GM12878 (cell line): ENCODE results near the gene NLRP9. TPM values are rescaled to one million over a fixed set of nuclear protein-coding genes. Genes with fewer than 3 reads are reported as not detected.

Experiments used
- ATAC-seq: fragments of 200-7000 bp; cut with Tn5 transposase; 3 replicates; pipeline ENCODE4 v1.9.1; 2020; ENCODE audit warnings: mild to moderate bottlenecking, moderate library complexity
- BruUV-seq: library from RNA; stranded (reverse); fragments of 400-500 nt; replicated peaks from 2 replicates; lab custom pipeline; 2021; lab: Mats Ljungman, UMichigan
- CTCF ChIA-PET: fragments of 300-600 bp; sonication (Branson Sonifier 250); formaldehyde crosslinking; extraction: SDS; loops from one replicate; lab custom pipeline; 2021; ENCODE audit warnings: inconsistent platforms; lab: Yijun Ruan, JAX
- POLR2A ChIA-PET: fragments of 350-600 bp; formaldehyde crosslinking; extraction: SDS; loops from one replicate; lab custom pipeline; 2021; ENCODE audit warnings: inconsistent platforms; lab: Charles Lee
- RAD21 ChIA-PET: fragments of 300-600 bp; sonication (Branson Sonifier 250); formaldehyde crosslinking; loops from one replicate; lab custom pipeline; 2023; ENCODE audit warnings: antibody characterized with exemption; ENCODE audit not compliant: unreplicated experiment; lab: Charles Lee
- SMC1A ChIA-PET: fragments of 300-600 bp; sonication (Branson Sonifier 250); formaldehyde crosslinking; loops from one replicate; lab custom pipeline; 2023; ENCODE audit not compliant: unreplicated experiment, uncharacterized antibody; lab: Charles Lee
- DNase-seq: peaks from one replicate; pipeline ENCODE4 v3.0.0-alpha.2; 2011; ENCODE audit warnings: low read depth, low spot score
- FAIRE-seq: peaks from 3 replicates; lab custom pipeline; 2011; peaks lifted over from hg19 to GRCh38; lab: Jason Lieb, UNC
- H2AFZ ChIP-seq: 2 replicates; pipeline ENCODE4 v1.6.0; 2011; ENCODE audit warnings: low read depth, low read length, control low read depth; ENCODE audit not compliant: control insufficient read depth
- H3K27ac ChIP-seq: 2 replicates; pipeline ENCODE4 v1.5.1; 2011; ENCODE audit warnings: control low read depth; ENCODE audit not compliant: control insufficient read depth, insufficient read depth
- H3K27me3 ChIP-seq, 2 experiments: replicated peaks in 1 of 2; 2 replicates each; pipeline versions ENCODE4 v1.6.0 to v1.6.1; 2011; ENCODE audit warnings: low read length in 1 of 2; ENCODE audit not compliant: control insufficient read depth in 2 of 2, insufficient read depth in 2 of 2
- H3K36me3 ChIP-seq, 2 experiments: 2 replicates each; pipeline ENCODE4 v1.5.1; 2011; ENCODE audit warnings: low read length in 1 of 2; ENCODE audit not compliant: control insufficient read depth in 2 of 2, insufficient read depth in 2 of 2
- H3K4me1 ChIP-seq: 2 replicates; pipeline ENCODE4 v1.6.1; 2011; ENCODE audit warnings: mild to moderate bottlenecking, low read length, moderate library complexity, mixed read lengths; ENCODE audit not compliant: control insufficient read depth, insufficient read depth
- H3K4me2 ChIP-seq: 2 replicates; pipeline ENCODE4 v1.6.0; 2011; ENCODE audit warnings: control low read depth; ENCODE audit not compliant: control insufficient read depth, insufficient read depth
- H3K4me3 ChIP-seq: fragments of 200-600 bp; sonication (generic); 2 replicates; pipeline ENCODE4 v1.5.1; 2016
- H3K79me2 ChIP-seq: 2 replicates; pipeline ENCODE4 v1.6.0; 2011; ENCODE audit warnings: low read length; ENCODE audit not compliant: control insufficient read depth, insufficient read depth
- H3K9ac ChIP-seq: 2 replicates; pipeline ENCODE4 v1.8.0; 2011; ENCODE audit warnings: low read length, control low read depth, mixed read lengths; ENCODE audit not compliant: control insufficient read depth, insufficient read depth
- H3K9me3 ChIP-seq: replicated peaks from 3 replicates; pipeline ENCODE4 v1.5.1; 2011; ENCODE audit warnings: mild to moderate bottlenecking, low read length; ENCODE audit not compliant: control insufficient read depth, insufficient read depth
- H4K20me1 ChIP-seq: 2 replicates; pipeline ENCODE4 v1.6.0; 2011; ENCODE audit not compliant: control insufficient read depth, insufficient read depth
- ASH2L ChIP-seq: fragments of 300-600, 200-600 bp; sonication (generic); IDR thresholded peaks from 2 replicates; pipeline ENCODE4 v1.6.1; 2017; ENCODE audit warnings: low read depth, mild to moderate bottlenecking, borderline replicate concordance
- BHLHE40 ChIP-seq, 2 experiments: fragments of 450-650 bp in 1 of 2; IDR thresholded peaks; 2 replicates each; pipeline ENCODE4 v1.6.1; 2011 to 2017; ENCODE audit warnings: low read depth in 2 of 2, borderline replicate concordance in 1 of 2, improper control_type of control experiment in 1 of 2, low read length in 1 of 2, mild to moderate bottlenecking in 1 of 2
- CREM ChIP-seq: IDR thresholded peaks from 2 replicates; pipeline ENCODE4 v1.6.1; 2014; ENCODE audit warnings: antibody characterized with exemption, low read depth
- MEF2A ChIP-seq: IDR thresholded peaks from 2 replicates; pipeline ENCODE4 v1.6.1; 2011; ENCODE audit warnings: low read depth, mild to moderate bottlenecking, low read length, moderate library complexity; ENCODE audit not compliant: insufficient read depth
- NBN ChIP-seq: fragments of 450-650 bp; IDR thresholded peaks from 2 replicates; pipeline ENCODE4 v1.6.1; 2016
- NFYA ChIP-seq: IDR thresholded peaks from 2 replicates; pipeline ENCODE4 v1.6.1; 2011; ENCODE audit warnings: low read depth, mild to moderate bottlenecking, low read length, improper control_type of control experiment, borderline replicate concordance
- PML ChIP-seq: IDR thresholded peaks from 2 replicates; pipeline ENCODE4 v1.6.1; 2012; ENCODE audit warnings: low read length, inconsistent platforms
- SIX5 ChIP-seq: IDR thresholded peaks from 2 replicates; pipeline ENCODE4 v1.6.1; 2011; ENCODE audit warnings: mild to moderate bottlenecking, low read depth, low read length, moderate library complexity; ENCODE audit not compliant: severe bottlenecking
- YBX1 ChIP-seq: fragments of 450-650 bp; IDR thresholded peaks from 2 replicates; pipeline ENCODE4 v1.6.1; 2016; ENCODE audit warnings: antibody characterized with exemption
- WGBS: methylation state at CpG from one replicate; pipeline ENCODE4 v1.1.6; 2016; ENCODE audit warnings: low lambda C conversion rate; ENCODE audit not compliant: insufficient replicate concordance, insufficient coverage; ENCODE audit errors: missing lambda C conversion rate; 5-methylcytosine and 5-hydroxymethylcytosine counted together
- in situ Hi-C: fragments of 300-500 bp; cut with MboI; formaldehyde crosslinking; loops from 9 replicates; pipeline ENCODE4 v1.14.3; 2018; ENCODE audit warnings: mixed read lengths
- intact Hi-C: fragments of 100-400 bp; cut with micrococcal nuclease; formaldehyde crosslinking; loops from one replicate; pipeline ENCODE4 v1.14.2; 2022; ENCODE audit not compliant: unreplicated experiment
- polyA plus RNA-seq, 11 experiments: library from polyadenylated mRNA; depleted of rRNA in 4 of 11; unstranded in 6 of 11; stranded (reverse) in 5 of 11; fragments of >200 nt; fragmentation: Nextera tagmentation in 4 of 11; fragmentation: Illumina TruSeq in 1 of 11; extraction: Ambion mirVana in 4 of 11; extraction: Trizol in 1 of 11; gene quantifications; 1 replicate in 1 of 11; 2 replicates in 10 of 11; pipeline versions ENCODE4 v1.2.1 to v1.2.3, GENCODE V29; 2011 to 2016; ENCODE audit warnings: inconsistent platforms in 2 of 11, missing spikeins in 2 of 11, low read depth in 1 of 11
- total RNA-seq, 4 experiments: library from RNA; depleted of rRNA in 3 of 4; stranded (reverse); fragments of >200 nt in 3 of 4; fragmentation: Illumina TruSeq in 1 of 4; extraction: Trizol in 1 of 4; gene quantifications; 2 replicates each; pipeline versions ENCODE4 v1.2.1 to v1.2.3, GENCODE V29; 2013 to 2021
- TF ChIP-seq, protein P1 (sequence below): IDR thresholded peaks from 2 replicates; pipeline ENCODE4 v1.6.1; 2012; ENCODE audit warnings: improper control_type of control experiment, low read depth, low read length; ENCODE audit not compliant: insufficient replicate concordance
- TF ChIP-seq, protein P2 (sequence below): fragments of 450-650 bp; formaldehyde crosslinking; IDR thresholded peaks from 2 replicates; pipeline ENCODE4 v1.4.0; 2022; ENCODE audit warnings: mild to moderate bottlenecking, moderate library complexity
- TF ChIP-seq, protein P3 (sequence below): fragments of 450-650 bp; IDR thresholded peaks from 2 replicates; pipeline ENCODE4 v1.6.1; 2017; ENCODE audit warnings: mild to moderate bottlenecking

NLRP9 gene
- total and polyA plus RNA-seq, 10 of the 15 experiments (the other 5 are each of a cell fraction or from before 2014, with no cell fraction given) = not detected

DNA sequence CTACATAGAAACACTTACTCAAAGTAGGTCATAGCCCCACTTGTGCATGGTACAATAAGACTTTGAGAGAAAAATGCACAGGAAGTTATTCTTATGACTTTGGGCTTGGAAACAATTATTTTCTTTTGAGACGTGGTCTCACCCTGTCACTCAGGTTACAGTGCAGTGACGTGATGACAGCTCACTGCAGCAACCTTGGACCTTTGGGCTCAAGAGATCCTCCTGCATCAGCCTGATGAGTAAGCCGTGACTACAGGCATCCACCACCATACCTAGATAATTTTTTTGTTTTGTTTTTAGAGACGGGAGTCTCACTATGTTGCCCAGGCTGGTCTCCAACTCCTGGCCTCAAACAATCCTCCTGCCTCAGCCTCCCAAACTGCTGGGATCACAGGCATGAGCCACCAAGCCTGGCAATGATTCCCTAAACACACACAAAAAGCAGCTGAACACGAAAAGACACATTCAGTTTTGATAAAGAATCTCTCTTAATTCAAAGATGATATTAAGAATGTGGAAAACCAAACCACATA is 17.9 kb downstream of the NLRP9 start:
- POLR2A ChIA-PET = no interaction called here
- no peak overlapping the region for H3K27ac ChIP-seq
- H4K20me1 ChIP-seq = no peaks in the 10 kb centered on the region
- no peaks in the 10 kb centered on the region for H3K27me3 ChIP-seq
- CTCF ChIA-PET = no interaction called here
- no peaks in the 10 kb centered on the region for H3K4me1 ChIP-seq
- H3K79me2 ChIP-seq = no peaks in the 10 kb centered on the region
- RAD21 ChIA-PET = no interaction called here
- FAIRE-seq (no peak), ATAC-seq (no peak), DNase-seq (no peak)
- H3K36me3 ChIP-seq = no peaks in the 10 kb centered on the region
- 13% methylated on average over 5 of the region's 5 CpGs for WGBS
- no peak overlapping the region for H3K4me2 ChIP-seq
- H3K4me3 ChIP-seq = no peak overlapping the region
- in situ Hi-C loops (no loop called here), intact Hi-C loops (no loop called here)
- H2AFZ ChIP-seq = no peak overlapping the region
- H3K9me3 ChIP-seq = no peaks in the 10 kb centered on the region; the same call in 2 of the 3 replicates
- no TSS peak for BruUV-seq
- H3K9ac ChIP-seq = no peak overlapping the region
- SMC1A ChIA-PET = no interaction called here
- no peak for TF ChIP-seq ASH2L
- TF ChIP-seq, protein P1, sequence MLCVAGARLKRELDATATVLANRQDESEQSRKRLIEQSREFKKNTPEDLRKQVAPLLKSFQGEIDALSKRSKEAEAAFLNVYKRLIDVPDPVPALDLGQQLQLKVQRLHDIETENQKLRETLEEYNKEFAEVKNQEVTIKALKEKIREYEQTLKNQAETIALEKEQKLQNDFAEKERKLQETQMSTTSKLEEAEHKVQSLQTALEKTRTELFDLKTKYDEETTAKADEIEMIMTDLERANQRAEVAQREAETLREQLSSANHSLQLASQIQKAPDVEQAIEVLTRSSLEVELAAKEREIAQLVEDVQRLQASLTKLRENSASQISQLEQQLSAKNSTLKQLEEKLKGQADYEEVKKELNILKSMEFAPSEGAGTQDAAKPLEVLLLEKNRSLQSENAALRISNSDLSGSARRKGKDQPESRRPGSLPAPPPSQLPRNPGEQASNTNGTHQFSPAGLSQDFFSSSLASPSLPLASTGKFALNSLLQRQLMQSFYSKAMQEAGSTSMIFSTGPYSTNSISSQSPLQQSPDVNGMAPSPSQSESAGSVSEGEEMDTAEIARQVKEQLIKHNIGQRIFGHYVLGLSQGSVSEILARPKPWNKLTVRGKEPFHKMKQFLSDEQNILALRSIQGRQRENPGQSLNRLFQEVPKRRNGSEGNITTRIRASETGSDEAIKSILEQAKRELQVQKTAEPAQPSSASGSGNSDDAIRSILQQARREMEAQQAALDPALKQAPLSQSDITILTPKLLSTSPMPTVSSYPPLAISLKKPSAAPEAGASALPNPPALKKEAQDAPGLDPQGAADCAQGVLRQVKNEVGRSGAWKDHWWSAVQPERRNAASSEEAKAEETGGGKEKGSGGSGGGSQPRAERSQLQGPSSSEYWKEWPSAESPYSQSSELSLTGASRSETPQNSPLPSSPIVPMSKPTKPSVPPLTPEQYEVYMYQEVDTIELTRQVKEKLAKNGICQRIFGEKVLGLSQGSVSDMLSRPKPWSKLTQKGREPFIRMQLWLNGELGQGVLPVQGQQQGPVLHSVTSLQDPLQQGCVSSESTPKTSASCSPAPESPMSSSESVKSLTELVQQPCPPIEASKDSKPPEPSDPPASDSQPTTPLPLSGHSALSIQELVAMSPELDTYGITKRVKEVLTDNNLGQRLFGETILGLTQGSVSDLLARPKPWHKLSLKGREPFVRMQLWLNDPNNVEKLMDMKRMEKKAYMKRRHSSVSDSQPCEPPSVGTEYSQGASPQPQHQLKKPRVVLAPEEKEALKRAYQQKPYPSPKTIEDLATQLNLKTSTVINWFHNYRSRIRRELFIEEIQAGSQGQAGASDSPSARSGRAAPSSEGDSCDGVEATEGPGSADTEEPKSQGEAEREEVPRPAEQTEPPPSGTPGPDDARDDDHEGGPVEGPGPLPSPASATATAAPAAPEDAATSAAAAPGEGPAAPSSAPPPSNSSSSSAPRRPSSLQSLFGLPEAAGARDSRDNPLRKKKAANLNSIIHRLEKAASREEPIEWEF = no peak
- TF ChIP-seq, protein P2, sequence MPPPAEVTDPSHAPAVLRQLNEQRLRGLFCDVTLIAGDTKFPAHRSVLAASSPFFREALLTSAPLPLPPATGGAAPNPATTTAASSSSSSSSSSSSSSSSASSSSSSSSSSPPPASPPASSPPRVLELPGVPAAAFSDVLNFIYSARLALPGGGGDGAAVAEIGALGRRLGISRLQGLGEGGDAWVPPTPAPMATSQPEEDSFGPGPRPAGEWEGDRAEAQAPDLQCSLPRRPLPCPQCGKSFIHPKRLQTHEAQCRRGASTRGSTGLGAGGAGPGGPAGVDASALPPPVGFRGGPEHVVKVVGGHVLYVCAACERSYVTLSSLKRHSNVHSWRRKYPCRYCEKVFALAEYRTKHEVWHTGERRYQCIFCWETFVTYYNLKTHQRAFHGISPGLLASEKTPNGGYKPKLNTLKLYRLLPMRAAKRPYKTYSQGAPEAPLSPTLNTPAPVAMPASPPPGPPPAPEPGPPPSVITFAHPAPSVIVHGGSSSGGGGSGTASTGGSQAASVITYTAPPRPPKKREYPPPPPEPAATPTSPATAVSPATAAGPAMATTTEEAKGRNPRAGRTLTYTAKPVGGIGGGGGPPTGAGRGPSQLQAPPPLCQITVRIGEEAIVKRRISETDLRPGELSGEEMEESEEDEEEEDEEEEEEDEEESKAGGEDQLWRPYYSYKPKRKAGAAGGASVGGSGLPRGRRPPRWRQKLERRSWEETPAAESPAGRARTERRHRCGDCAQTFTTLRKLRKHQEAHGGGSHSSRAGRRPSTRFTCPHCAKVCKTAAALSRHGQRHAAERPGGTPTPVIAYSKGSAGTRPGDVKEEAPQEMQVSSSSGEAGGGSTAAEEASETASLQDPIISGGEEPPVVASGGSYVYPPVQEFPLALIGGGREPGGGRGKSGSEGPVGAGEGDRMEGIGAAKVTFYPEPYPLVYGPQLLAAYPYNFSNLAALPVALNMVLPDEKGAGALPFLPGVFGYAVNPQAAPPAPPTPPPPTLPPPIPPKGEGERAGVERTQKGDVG = no peak
- TF ChIP-seq BHLHE40 (IDR thresholded peaks at IDR 0.05; ENCODE audit: borderline replicate concordance in 1 of 2, low read depth in 2 of 2, low read length in 1 of 2) = no peak
- no peak for TF ChIP-seq NFYA
- TF ChIP-seq, protein P3, sequence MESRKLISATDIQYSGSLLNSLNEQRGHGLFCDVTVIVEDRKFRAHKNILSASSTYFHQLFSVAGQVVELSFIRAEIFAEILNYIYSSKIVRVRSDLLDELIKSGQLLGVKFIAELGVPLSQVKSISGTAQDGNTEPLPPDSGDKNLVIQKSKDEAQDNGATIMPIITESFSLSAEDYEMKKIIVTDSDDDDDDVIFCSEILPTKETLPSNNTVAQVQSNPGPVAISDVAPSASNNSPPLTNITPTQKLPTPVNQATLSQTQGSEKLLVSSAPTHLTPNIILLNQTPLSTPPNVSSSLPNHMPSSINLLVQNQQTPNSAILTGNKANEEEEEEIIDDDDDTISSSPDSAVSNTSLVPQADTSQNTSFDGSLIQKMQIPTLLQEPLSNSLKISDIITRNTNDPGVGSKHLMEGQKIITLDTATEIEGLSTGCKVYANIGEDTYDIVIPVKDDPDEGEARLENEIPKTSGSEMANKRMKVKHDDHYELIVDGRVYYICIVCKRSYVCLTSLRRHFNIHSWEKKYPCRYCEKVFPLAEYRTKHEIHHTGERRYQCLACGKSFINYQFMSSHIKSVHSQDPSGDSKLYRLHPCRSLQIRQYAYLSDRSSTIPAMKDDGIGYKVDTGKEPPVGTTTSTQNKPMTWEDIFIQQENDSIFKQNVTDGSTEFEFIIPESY = no peak
- no peak for TF ChIP-seq CREM
- TF ChIP-seq NBN = no peak
- no peak for TF ChIP-seq SIX5
- TF ChIP-seq MEF2A = no peak
- TF ChIP-seq PML = no peak
- TF ChIP-seq YBX1 = no peak
